Upper lobe of left lung (tissue), 4 donors: ENCODE data around the gene ADAMTS1.

ENCODE experiments used
- CTCF ChIP-seq, 6 experiments: fragments of 450-650 bp in 4 of 6; fragments of 200-600 bp in 2 of 6; sonication (generic) in 2 of 6; IDR thresholded peaks; one replicate each; pipeline ENCODE4 v1.5.1; 2016 to 2019; ENCODE audit warnings: antibody characterized with exemption in 6 of 6
- EP300 ChIP-seq, 4 donors: sonication (generic); formaldehyde crosslinking; IDR thresholded peaks; one replicate each; pipeline ENCODE4 v1.5.1; 2017; ENCODE audit warnings: antibody characterized with exemption in 4 of 4, control low read depth in 2 of 4

DNA sequence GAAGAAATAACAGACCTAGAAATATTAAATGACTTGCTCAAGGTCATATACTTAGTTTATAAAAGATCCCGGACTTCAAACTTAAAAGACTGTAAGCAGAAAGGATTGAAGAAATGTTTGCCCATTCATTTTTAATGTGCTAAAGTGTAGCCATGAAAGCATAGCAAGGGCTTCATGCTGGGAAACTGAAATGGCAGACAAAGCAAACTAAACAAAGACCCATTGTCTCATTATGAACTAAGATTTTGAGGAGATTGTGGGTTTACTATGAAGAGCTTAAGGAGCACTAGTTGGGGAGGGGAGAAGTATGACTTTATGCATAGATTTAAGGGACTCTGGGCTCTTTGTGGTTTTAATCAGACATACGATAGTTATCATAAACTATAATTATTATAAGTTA is 26.3 kb downstream of the ADAMTS1 start:
- TF ChIP-seq CTCF (IDR thresholded peaks at IDR 0.05), result no peak
- no peak for TF ChIP-seq EP300 (IDR thresholded peaks at IDR 0.05)
